SK-N-SH (cell line): Measurements from ENCODE around the gene CNTNAP5. TPM values are rescaled to one million over a fixed set of nuclear protein-coding genes. Genes with fewer than 3 reads are reported as not detected.

Source experiments
- CTCF ChIA-PET: fragments of 300-600, 350-600 bp; formaldehyde crosslinking; extraction: SDS; loops from one replicate; lab custom pipeline; 2021; lab: Yijun Ruan, JAX
- POLR2A ChIA-PET: fragments of 350-600 bp; sonication (Branson Sonifier 250); formaldehyde crosslinking; extraction: SDS; loops from one replicate; lab custom pipeline; 2020; ENCODE audit warnings: antibody characterized with exemption, inconsistent platforms; lab: Yijun Ruan, JAX
- DNase-seq: peaks from one replicate; pipeline ENCODE4 v3.0.0; 2012
- H2AFZ ChIP-seq: fragments of 200-600 bp; sonication (generic); 2 replicates; pipeline ENCODE4 v1.8.1; 2016; ENCODE audit warnings: antibody characterized with exemption, mild to moderate bottlenecking, low read depth
- H3F3A ChIP-seq: fragments of 200-600 bp; sonication (generic); replicated peaks from 2 replicates; pipeline ENCODE3; 2016; ENCODE audit warnings: antibody characterized with exemption, mild to moderate bottlenecking; ENCODE audit not compliant: insufficient read depth
- H3K27ac ChIP-seq, 2 experiments: fragments of 200-500 bp in 1 of 2; fragments of 200-600 bp in 1 of 2; sonication (Bioruptor generic) in 1 of 2; sonication (generic), shearing (Covaris generic) in 1 of 2; 2 replicates each; pipeline versions ENCODE4 v1.5.1 to v1.6.1; 2014 to 2016; ENCODE audit warnings: low read depth in 2 of 2, inconsistent platforms in 1 of 2, low read length in 1 of 2, mild to moderate bottlenecking in 1 of 2, mixed read lengths in 1 of 2
- H3K27me3 ChIP-seq: fragments of 200-600 bp; sonication (generic), shearing (Covaris generic); 2 replicates; pipeline ENCODE4 v1.6.1; 2016; ENCODE audit warnings: mixed run types; ENCODE audit not compliant: insufficient read depth
- H3K36me3 ChIP-seq, 2 experiments: fragments of 200-500 bp in 1 of 2; fragments of 200-600 bp in 1 of 2; sonication (Bioruptor generic) in 1 of 2; sonication (generic) in 1 of 2; replicated peaks in 1 of 2; 2 replicates each; pipeline versions ENCODE3 to v1.5.1; 2014 to 2016; ENCODE audit warnings: low read length in 1 of 2, mild to moderate bottlenecking in 1 of 2; ENCODE audit not compliant: insufficient read depth in 2 of 2, control insufficient read depth in 1 of 2
- H3K4me1 ChIP-seq, 2 experiments: fragments of 200-500 bp in 1 of 2; fragments of 200-600 bp in 1 of 2; sonication (Bioruptor generic) in 1 of 2; sonication (generic), shearing (Covaris generic) in 1 of 2; 2 replicates each; pipeline versions ENCODE4 v1.5.1 to v1.6.1; 2014 to 2016; ENCODE audit warnings: low read depth in 1 of 2, low read length in 1 of 2, mixed run types in 1 of 2; ENCODE audit not compliant: insufficient read depth in 2 of 2, control insufficient read depth in 1 of 2
- H3K4me2 ChIP-seq: fragments of 200-600 bp; sonication (generic), shearing (Covaris generic); 2 replicates; pipeline ENCODE4 v1.6.1; 2017; ENCODE audit warnings: mixed run types
- H3K4me3 ChIP-seq, 2 experiments: fragments of 200-500 bp in 1 of 2; fragments of 200-600 bp in 1 of 2; sonication (Bioruptor generic) in 1 of 2; sonication (generic), shearing (Covaris generic) in 1 of 2; 2 replicates each; pipeline versions ENCODE4 v1.5.1 to v1.8.1; 2014 to 2016; ENCODE audit warnings: low read depth in 2 of 2, inconsistent platforms in 1 of 2, low read length in 1 of 2, mild to moderate bottlenecking in 1 of 2, mixed read lengths in 1 of 2, moderate library complexity in 1 of 2
- H3K79me2 ChIP-seq: fragments of 200-600 bp; sonication (generic); 2 replicates; pipeline ENCODE4 v1.8.1; 2017; ENCODE audit warnings: mild to moderate bottlenecking; ENCODE audit not compliant: insufficient read depth
- H3K9ac ChIP-seq: fragments of 200-600 bp; sonication (generic); 2 replicates; pipeline ENCODE4 v1.6.1; 2017; ENCODE audit warnings: mixed run types
- H3K9me2 ChIP-seq: fragments of 200-600 bp; sonication (generic); 2 replicates; pipeline ENCODE4 v1.6.1; 2017; ENCODE audit warnings: mixed run types
- H3K9me3 ChIP-seq: fragments of 200-600 bp; sonication (generic); 2 replicates; pipeline ENCODE4 v1.6.1; 2017; ENCODE audit warnings: mixed run types, mild to moderate bottlenecking, moderate library complexity
- H4K20me1 ChIP-seq: fragments of 200-600 bp; sonication (generic); 2 replicates; pipeline ENCODE4 v1.6.1; 2017; ENCODE audit warnings: mild to moderate bottlenecking, mixed run types; ENCODE audit not compliant: insufficient read depth
- CHD2 ChIP-seq: fragments of 150-350 bp; IDR thresholded peaks from 2 replicates; pipeline ENCODE4 v1.6.1; 2018; ENCODE audit warnings: low read length; ENCODE audit not compliant: partially characterized antibody
- ELF1 ChIP-seq: IDR thresholded peaks from 2 replicates; pipeline ENCODE4 v1.4.0; 2012
- FOXM1 ChIP-seq: IDR thresholded peaks from 2 replicates; pipeline ENCODE4 v1.4.0; 2012; ENCODE audit warnings: low read depth, mild to moderate bottlenecking
- GABPA ChIP-seq: IDR thresholded peaks from 2 replicates; pipeline ENCODE4 v1.4.0; 2012; ENCODE audit warnings: low read depth, mild to moderate bottlenecking
- MAX ChIP-seq: IDR thresholded peaks from 2 replicates; pipeline ENCODE4 v1.4.0; 2012; ENCODE audit warnings: low read depth
- MEF2A ChIP-seq: IDR thresholded peaks from 2 replicates; pipeline ENCODE4 v1.4.0; 2012; ENCODE audit warnings: low read depth, borderline replicate concordance
- MXI1 ChIP-seq: IDR thresholded peaks from 2 replicates; pipeline ENCODE4 v1.6.1; 2012; ENCODE audit warnings: mild to moderate bottlenecking, low read depth, low read length, improper control_type of control experiment
- NFIC ChIP-seq: IDR thresholded peaks from 2 replicates; pipeline ENCODE4 v1.4.0; 2012; ENCODE audit warnings: borderline replicate concordance
- NRF1 ChIP-seq: IDR thresholded peaks from 2 replicates; pipeline ENCODE4 v1.6.1; 2012; ENCODE audit warnings: low read depth, mild to moderate bottlenecking, low read length
- PBX3 ChIP-seq: IDR thresholded peaks from 2 replicates; pipeline ENCODE4; 2012
- POLR2AphosphoS5 ChIP-seq: IDR thresholded peaks from 2 replicates; pipeline ENCODE4 v1.6.1; 2012; ENCODE audit warnings: low read depth, low read length
- REST ChIP-seq: IDR thresholded peaks from 2 replicates; pipeline ENCODE4 v1.6.1; 2012; ENCODE audit warnings: mild to moderate bottlenecking, low read depth, low read length, moderate library complexity
- RXRA ChIP-seq: IDR thresholded peaks from 2 replicates; pipeline ENCODE4 v1.4.0; 2012; ENCODE audit warnings: low read depth, mild to moderate bottlenecking, borderline replicate concordance
- SMC3 ChIP-seq: IDR thresholded peaks from 2 replicates; pipeline ENCODE4 v1.6.1; 2012; ENCODE audit warnings: low read depth, low read length, improper control_type of control experiment
- TCF12 ChIP-seq: IDR thresholded peaks from 2 replicates; pipeline ENCODE4 v1.4.0; 2012
- TEAD4 ChIP-seq: IDR thresholded peaks from 2 replicates; pipeline ENCODE4 v1.4.0; 2012; ENCODE audit warnings: mild to moderate bottlenecking, borderline replicate concordance; ENCODE audit not compliant: insufficient read depth
- YY1 ChIP-seq: IDR thresholded peaks from 2 replicates; pipeline ENCODE4 v1.4.0; 2012; ENCODE audit warnings: low read depth, mild to moderate bottlenecking
- WGBS: methylation state at CpG from one replicate; pipeline ENCODE4 v1.1.6; 2017; ENCODE audit warnings: low lambda C conversion rate; 5-methylcytosine and 5-hydroxymethylcytosine counted together
- polyA plus RNA-seq, 3 experiments: library from polyadenylated mRNA; depleted of rRNA; stranded (reverse); fragments of >200 nt; gene quantifications; 2 replicates each; pipeline ENCODE4 v1.2.3, GENCODE V29; 2012

Gene CNTNAP5
- polyA plus RNA-seq, 1 of the 3 experiments (the other 2 are of a cell fraction), result 0.08 TPM

GRCh38 chr2:124314084-124314483 is 289.0 kb downstream of the CNTNAP5 start (continued):
- TF ChIP-seq REST (no peak), POLR2AphosphoS5 (no peak)

- POLR2A ChIA-PET, result no interaction called here
- H3K36me3 ChIP-seq, result no peaks in the 10 kb centered on the region
- no peak for TF ChIP-seq ELF1
- TF ChIP-seq GABPA, result no peak
- no peak for TF ChIP-seq SMC3
- no peak for TF ChIP-seq PBX3
- no peak for TF ChIP-seq NRF1
- no peak for TF ChIP-seq NFIC
- TF ChIP-seq YY1, result no peak
- TF ChIP-seq TEAD4, result no peak
- no peak for TF ChIP-seq RXRA
- no peak for TF ChIP-seq POLR2AphosphoS5
- TF ChIP-seq TCF12, result no peak
- TF ChIP-seq CHD2, result no peak
- TF ChIP-seq MAX, result no peak
- TF ChIP-seq MEF2A, result no peak
- TF ChIP-seq MXI1, result no peak
- no peak for TF ChIP-seq FOXM1
- no peak overlapping the region for H3K9ac ChIP-seq
- no peak overlapping the region for H3K4me3 ChIP-seq
- 28% methylated on average over 6 of the region's 6 CpGs for WGBS
- H3K9me2 ChIP-seq, result no peaks in the 10 kb centered on the region
- no peak overlapping the region for H2AFZ ChIP-seq
- no peaks in the 10 kb centered on the region for H4K20me1 ChIP-seq
- peak overlapping the region in 1 of 2 experiments; percentile 85; a peak in 2 of 4 replicates for H3K27ac ChIP-seq
- no peaks in the 10 kb centered on the region for H3K79me2 ChIP-seq
- DNase-seq, result no peak
- H3K4me2 ChIP-seq, result no peak overlapping the region
- no peaks in the 10 kb centered on the region for H3K27me3 ChIP-seq
- CTCF ChIA-PET, result interaction anchor here (0.7 to 1.2 kb wide), 2 partner anchors 261 to 274 kb away, joined by 3 read pairs; no protein-coding TSS in a partner anchor
- H3K9me3 ChIP-seq, result no peaks in the 10 kb centered on the region; the same call in 1 of the 2 replicates
- no peaks in the 10 kb centered on the region for H3F3A ChIP-seq
- peaks cover 0 to 27% of the 10 kb centered on the region in 2 experiments; a peak in 2 of 4 replicates for H3K4me1 ChIP-seq
Observed at GRCh38 chr2:124315221-124315880, 290.3 kb downstream of the CNTNAP5 start.
